ENCODE measurements around the gene TATDN2.

The TATDN2 gene

GRCh38 chr3:10272977-10273376 lies 24.7 kb downstream of the TATDN2 start:
- no peak for DNase-seq

- no peak for DNase-seq
Measured at GRCh38 chr3:10273702-10274305, 25.5 kb downstream of the TATDN2 start.

GRCh38 chr3:10274601-10275000 lies 26.3 kb downstream of the TATDN2 start:
- DNase-seq = no peak

GRCh38 chr3:10277115-10277625 lies 28.9 kb downstream of the TATDN2 start:
- DNase-seq = no peak

- no peak for DNase-seq
Measured at GRCh38 chr3:10278501-10278900, 30.2 kb downstream of the TATDN2 start.

- no peak for DNase-seq
Measured at GRCh38 chr3:10279384-10280176, 31.3 kb downstream of the TATDN2 start.

- DNase-seq = no peak
Measured at GRCh38 chr3:10280177-10280529, 31.9 kb downstream of the TATDN2 start.

GRCh38 chr3:10280571-10280970 lies 32.3 kb downstream of the TATDN2 start:
- no peak for DNase-seq

GRCh38 chr3:10281951-10282350 lies 33.7 kb downstream of the TATDN2 start:
- no peak for DNase-seq

- peak; percentile 36 for DNase-seq
Measured at GRCh38 chr3:10283638-10284037, 35.4 kb downstream of the TATDN2 start.

GRCh38 chr3:10284496-10284895 lies 36.2 kb downstream of the TATDN2 start:
- no peak for DNase-seq

- DNase-seq = no peak
Measured at GRCh38 chr3:10285272-10286132, 37.2 kb downstream of the TATDN2 start.

- DNase-seq = no peak
Measured at GRCh38 chr3:10286133-10286524, 37.9 kb downstream of the TATDN2 start.

- DNase-seq = no peak
Measured at GRCh38 chr3:10286596-10287295, 38.5 kb downstream of the TATDN2 start.

- DNase-seq = no peak
Measured at GRCh38 chr3:10287936-10288574, 39.8 kb downstream of the TATDN2 start.

- DNase-seq = no peak
Measured at GRCh38 chr3:10288575-10288960, 40.3 kb downstream of the TATDN2 start.

- no peak for DNase-seq
Measured at GRCh38 chr3:10289077-10289476, 40.8 kb downstream of the TATDN2 start.

- DNase-seq = no peak
Measured at GRCh38 chr3:10289787-10290355, 41.6 kb downstream of the TATDN2 start.

GRCh38 chr3:10290481-10291176 lies 42.4 kb downstream of the TATDN2 start:
- no peak for DNase-seq

- no peak for DNase-seq
Measured at GRCh38 chr3:10291641-10292040, 43.4 kb downstream of the TATDN2 start.
